Daoy (cell line): ENCODE results near the gene DHX32. TPM values are rescaled to one million over a fixed set of nuclear protein-coding genes. Genes with fewer than 3 reads are reported as not detected.

Experiments
- DNase-seq: peaks from one replicate; pipeline ENCODE4 v3.0.0-alpha.2; 2015; ENCODE audit warnings: low read depth
- total RNA-seq: library from RNA; depleted of rRNA; stranded (reverse); fragments of >200 nt; shearing (Covaris generic); gene quantifications from 2 replicates; pipeline ENCODE4 v1.2.3, GENCODE V29; 2014

DHX32 gene
- total RNA-seq, 1 experiment from 2014 or later: 28.5 TPM

- no peak for DNase-seq
Measured at GRCh38 chr10:125848371-125848770, 32.7 kb downstream of the DHX32 start.

DNA sequence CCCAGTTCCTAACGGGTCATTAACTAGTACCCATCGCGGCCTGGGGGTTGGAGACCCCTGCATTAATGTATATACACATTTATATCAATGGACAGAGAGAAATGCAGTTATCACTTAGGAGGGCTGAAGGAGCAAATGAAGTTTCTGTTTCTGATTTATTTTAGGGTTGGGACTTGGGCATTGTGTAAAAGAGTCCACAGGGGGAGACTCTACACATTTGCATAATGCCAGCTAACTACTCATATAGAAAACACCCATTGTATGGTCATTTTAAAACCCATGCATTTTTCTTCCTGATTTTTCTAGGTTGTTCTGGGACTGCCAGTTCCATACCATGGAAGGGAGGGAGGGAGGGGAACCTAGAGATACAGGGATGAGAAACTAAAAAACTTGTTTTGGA, 34.2 kb downstream of the DHX32 start:
- no peak for DNase-seq

DNA sequence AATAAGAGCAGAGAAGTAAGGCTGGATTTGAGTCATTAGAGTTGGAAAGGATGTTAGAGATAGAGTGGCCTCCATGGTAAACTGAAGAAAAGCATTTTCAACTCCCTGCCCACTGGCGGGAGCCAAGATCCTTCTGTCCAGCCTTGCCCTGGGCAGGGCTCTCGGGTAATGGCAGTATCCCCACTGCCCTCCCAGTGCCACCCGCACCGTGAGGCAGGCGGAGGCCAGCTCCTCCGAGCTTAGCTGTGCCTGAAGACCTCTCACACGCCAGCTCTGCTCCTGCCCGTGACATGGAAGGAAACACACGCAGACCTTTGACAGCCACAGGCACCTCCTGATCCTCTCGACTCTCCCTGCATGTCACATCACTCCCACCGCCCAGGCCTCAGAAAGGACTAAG, 35.5 kb downstream of the DHX32 start:
- no peak for DNase-seq

DNA sequence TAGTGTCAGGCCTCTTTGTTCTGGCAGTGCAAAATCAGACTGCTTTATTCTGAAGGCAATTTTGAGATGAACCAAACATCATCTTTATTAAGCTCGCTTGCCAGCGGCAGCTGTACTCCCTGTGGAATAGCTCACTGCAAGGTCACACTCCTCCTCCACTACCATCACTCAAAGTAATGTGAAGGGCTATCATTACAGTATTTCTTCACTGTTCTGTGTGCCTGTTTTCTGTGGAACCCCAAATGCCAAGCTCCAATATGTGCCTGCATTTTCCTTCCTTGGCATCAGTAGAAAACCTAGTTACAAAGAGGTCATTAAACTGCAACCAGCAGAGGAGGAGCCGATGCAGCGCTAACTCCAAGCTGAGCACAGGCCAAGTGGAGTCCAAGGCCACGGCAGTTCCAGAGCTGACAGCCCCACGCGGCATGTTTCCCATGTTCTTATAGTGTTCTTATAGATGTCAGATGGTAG, 36.3 kb downstream of the DHX32 start:
- DNase-seq: no peak

DNA sequence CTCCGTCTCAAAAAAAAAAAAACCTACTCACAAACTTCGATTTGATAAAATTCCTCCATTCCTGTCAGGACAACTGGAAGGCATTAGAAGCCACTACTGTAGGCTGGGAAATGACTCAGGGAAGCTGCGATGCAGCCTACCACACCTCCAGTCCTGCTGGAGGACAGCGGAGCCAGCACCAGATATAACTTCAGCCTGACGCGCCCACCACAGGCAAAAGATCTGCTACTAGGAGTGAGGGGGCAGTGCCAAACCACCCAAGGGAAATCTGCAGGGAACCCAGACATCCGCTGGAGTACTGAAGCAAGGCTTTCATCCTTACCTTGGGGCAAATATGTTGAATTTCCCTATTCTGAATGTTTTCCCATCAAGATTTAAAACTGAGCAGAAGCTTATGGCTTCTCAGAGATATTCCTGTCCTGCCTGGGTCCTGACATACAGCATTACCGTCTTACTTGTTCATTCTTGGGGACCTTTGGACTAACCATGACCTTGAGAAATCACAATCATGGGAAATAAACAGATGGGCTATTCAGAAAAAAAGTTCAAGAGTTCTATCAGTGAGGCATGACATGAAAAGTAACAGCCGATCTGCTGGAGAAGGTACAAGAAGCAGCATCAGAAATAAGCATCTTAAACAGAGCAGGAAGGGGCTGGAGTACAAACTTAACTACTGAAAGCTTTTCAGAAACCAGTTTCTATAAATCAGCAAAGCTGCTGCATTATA, 37.3 kb downstream of the DHX32 start:
- DNase-seq: no peak

- DNase-seq: no peak
Measured at GRCh38 chr10:125840955-125841354, 40.1 kb downstream of the DHX32 start.

GRCh38 chr10:125840406-125840805, 40.7 kb downstream of the DHX32 start:
- DNase-seq: no peak

DNA sequence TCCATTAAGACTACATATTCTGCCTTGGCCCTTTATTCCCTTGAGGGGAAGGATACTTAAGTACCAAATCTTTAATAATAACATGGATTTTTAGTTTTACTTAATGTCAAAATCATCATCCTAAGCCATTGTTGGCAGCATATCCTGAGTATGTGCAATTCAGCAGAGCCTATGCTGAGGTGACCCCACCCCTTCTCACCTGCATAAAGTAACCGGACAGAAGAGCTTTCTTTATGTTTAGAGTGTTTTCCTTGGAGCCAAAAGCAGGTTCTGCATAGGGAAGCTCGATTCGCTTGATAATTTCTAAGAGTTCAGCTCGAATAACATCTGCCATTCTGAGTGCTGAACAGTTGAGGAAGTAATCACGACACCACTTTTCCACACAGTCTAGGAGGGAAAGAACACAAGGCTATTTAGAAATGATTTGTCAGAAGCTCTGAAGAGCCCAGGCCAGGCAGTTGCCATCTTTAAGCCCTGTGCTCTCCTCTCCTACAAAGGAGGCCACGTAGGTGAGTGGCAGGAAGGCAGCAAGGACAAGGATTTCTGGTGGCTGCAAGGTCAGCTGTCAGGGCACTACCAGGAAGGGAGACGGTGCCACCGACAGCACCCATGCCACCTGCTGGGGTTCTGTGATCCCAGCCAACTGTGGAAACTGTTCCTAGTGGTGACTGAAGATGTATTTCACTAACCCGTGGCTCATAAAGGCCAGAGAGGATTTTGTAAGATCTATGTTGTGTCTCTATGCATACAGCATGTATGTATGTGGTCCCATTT, 42.1 kb downstream of the DHX32 start:
- DNase-seq: no peak

DNA sequence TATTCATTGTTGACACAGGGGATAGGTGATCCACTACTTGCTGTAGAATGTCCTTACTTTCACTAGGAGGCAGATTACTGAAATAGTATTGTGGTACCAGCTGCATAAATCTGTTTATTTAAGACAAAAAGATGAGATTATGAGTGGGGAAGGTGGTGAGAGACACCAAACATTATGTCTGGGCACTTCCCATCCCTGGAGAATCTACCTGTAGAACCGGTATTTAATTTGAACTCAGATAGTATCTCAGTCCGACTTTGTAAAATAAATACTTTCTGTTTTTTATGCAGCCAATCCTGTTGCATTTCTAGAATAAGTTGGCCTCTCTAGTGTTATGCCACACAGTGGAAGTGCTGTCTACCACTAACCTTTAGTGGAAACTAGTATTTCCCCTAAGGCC, 44.3 kb downstream of the DHX32 start:
- no peak for DNase-seq

DNA sequence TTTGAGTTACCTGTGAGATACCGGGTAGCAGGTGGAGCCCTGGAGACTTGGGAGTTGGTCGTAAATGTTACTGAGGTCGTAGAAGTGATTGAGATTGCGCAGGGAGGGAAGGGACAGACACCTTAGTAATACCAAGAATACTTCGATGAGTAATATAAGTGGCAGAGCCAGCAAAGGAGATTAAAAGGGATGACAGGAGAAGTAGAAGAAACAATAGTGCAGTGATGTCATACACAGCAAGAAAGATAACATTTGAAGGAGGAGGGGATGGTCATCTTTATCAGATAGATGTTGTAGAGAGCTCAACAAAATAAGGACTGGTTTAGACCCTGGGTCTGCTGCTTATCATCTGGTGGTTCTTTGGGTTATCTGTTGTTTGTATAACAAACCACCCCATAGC, 52.8 kb downstream of the DHX32 start:
- no peak for DNase-seq

DNA sequence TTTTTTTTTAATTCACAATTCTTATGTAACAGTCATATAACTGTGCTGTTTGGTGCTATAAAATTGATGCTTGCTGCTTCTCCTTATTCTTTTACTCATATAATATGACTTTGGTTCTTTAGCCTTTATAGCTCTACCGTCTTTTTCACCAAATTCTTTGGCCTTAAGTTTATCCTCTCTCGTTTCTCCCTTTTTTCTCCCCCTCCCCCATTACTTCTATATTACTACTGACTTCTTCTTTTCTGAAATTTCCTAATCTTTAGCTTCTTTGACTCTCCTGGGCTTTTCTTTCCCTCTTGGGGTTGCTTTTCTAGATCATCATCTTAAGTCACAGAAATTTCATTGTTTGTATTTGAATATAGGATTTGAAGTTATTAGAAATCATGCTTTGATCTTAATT, 54.0 kb downstream of the DHX32 start:
- no peak for DNase-seq

DNA sequence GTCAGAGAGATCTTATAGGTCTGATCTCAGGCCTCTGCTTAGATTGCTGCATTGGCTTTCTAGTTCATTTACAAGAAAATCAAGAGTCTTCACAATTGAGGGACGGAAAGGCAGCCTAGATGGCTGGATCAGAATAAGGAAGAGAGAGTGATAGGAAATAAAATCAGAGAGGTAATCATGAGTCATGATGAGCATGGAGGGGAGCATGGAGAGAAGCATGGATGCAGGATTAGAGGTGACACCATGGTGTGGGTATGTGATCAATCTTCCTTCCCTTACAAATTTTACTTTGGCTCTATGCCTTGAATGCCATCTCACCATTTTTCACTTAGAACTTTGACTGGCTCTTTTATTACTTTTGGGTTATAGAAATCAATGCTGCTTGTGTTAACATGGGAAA, 56.4 kb downstream of the DHX32 start:
- peak; percentile 33 for DNase-seq

DNA sequence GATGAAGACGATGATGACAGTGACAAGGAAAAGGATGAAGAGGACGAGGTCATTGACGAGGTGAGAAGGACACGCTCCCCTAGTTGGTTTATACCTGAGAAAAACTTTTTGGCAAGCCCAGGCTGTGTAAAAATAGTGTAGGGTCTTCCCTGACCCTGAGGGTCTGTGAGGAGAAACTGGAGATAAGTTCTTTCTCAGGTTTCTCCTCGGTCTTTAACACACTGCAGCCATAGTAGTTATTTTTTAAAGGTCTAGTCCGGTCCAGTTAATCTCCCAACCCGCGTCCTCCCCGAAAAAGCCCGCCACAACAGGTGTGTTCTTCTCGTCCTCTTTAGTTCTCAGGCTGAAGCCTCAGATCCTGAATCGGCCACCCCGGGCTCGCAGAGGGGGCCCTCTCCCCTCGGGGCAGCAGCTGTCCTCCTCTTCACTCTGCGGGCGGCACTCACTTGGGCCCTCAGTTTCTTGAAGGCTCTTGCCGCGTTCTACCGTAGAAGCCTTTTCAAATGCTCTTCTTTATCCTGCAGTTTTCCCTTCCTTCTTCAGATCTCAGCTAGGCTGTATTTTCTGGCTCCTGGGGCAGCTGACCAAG, 57.3 kb downstream of the DHX32 start:
- no peak for DNase-seq

DNA sequence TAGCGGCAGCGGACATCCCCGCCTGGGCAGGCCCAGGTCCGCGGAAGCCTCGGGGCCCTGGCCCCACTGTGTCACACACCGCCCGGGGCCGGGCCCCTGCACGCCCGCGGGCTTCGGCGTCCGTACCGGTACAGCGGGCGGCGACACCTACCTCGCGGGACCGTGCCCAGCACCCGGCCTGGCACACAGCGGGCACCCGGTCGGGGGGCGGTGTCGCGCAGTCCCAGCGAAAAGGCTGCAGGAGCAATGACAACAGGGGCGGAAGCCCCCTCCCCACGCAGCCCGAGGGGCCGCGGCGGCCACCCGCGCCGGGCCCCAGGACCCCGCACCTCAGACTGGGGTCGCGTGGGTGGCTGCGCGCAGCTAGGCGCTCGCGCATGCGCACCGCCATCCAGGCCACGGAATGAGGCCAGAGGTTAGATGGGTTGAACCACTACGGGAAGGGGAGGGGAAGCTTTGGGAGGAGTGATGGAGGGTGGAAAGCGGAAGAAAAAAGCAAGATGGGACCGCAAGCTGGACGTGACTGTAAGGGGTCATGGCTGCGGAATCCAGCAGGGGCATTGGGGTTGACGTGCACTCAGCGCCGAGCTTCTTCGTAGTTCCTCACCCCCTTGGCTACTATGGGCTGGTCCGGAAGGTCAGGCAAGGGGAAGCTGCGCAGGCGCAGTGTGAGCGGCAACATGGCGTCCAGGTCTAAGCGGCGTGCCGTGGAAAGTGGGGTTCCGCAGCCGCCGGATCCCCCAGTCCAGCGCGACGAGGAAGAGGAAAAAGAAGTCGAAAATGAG, 58.0 kb downstream of the DHX32 start, which contains the start of the genes BCCIP and UROS:
BCCIP (plus strand) TSS at position 669 of the 785 bp plus-strand sequence; CDS start at position 681, 12 bp downstream.
UROS (minus strand) TSS at position 381 of the 785 bp plus-strand sequence. CDS start 6,759 bp downstream, outside the sequence.
- DNase-seq: peak; percentile 91

DNA sequence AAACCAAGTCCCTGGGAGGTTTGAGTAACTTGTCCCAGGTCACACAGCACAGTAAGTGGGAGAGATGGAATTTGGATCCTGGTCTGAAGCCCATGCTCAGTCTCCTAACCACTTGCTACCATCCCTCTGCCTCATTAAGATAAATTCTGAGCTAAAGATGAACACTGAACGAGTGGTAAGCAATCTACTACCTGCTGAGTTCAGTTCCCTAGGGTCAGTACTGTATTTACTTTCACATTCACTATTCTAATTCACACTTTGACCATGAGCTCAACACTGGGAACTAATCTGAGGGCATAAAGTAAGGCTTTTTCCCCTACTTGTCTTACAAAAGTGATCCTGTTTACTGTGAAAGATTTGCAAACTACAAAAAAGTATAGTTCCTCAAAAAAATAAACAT, 60.4 kb downstream of the DHX32 start:
- DNase-seq: no peak

GRCh38 chr10:125817337-125817946, 63.6 kb downstream of the DHX32 start:
- DNase-seq: no peak

GRCh38 chr10:125816548-125816947, 64.5 kb downstream of the DHX32 start:
- no peak for DNase-seq

GRCh38 chr10:125815764-125816163, 65.3 kb downstream of the DHX32 start:
- no peak for DNase-seq

DNA sequence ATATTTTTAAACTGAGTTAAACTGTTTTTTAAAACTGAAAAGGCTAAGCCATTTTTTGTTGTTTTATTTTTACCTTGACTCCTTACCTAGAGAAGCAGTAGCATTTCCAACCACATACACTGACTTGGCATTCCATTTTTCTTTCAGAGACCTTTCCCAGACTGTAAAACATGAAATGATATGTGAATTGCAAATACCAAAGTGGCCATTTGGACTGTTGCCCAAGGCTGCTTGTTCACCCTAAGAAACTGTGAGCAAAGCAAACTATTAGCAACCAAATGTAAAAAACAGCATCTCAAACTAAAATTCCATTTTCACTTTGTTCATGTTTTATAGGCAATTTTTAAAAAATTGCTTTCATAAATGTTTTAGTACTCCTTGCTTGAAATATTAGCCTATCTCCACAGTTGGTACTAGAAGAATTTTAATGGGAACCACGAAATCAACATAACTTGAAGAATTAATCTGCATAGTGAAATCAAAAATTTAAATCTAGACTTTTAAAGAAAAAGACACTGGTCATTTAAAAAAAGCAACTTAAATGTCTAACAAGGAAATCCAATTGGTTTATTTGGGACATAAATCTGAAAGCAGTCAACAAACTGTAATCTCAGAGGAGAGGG, 68.9 kb downstream of the DHX32 start:
- DNase-seq: no peak

- DNase-seq: no peak
Measured at GRCh38 chr10:125811251-125811650, 69.8 kb downstream of the DHX32 start.

GRCh38 chr10:125808047-125808446, 73.0 kb downstream of the DHX32 start:
- no peak for DNase-seq
